GM19099 (cell line): ENCODE results near the gene MYNN.

ENCODE experiments used
- POLR2A ChIP-seq: IDR thresholded peaks from 3 replicates; pipeline ENCODE4 v1.6.1; 2011; ENCODE audit warnings: low read depth; ENCODE audit not compliant: insufficient read length; ENCODE audit errors: extremely low read depth

MYNN gene

DNA sequence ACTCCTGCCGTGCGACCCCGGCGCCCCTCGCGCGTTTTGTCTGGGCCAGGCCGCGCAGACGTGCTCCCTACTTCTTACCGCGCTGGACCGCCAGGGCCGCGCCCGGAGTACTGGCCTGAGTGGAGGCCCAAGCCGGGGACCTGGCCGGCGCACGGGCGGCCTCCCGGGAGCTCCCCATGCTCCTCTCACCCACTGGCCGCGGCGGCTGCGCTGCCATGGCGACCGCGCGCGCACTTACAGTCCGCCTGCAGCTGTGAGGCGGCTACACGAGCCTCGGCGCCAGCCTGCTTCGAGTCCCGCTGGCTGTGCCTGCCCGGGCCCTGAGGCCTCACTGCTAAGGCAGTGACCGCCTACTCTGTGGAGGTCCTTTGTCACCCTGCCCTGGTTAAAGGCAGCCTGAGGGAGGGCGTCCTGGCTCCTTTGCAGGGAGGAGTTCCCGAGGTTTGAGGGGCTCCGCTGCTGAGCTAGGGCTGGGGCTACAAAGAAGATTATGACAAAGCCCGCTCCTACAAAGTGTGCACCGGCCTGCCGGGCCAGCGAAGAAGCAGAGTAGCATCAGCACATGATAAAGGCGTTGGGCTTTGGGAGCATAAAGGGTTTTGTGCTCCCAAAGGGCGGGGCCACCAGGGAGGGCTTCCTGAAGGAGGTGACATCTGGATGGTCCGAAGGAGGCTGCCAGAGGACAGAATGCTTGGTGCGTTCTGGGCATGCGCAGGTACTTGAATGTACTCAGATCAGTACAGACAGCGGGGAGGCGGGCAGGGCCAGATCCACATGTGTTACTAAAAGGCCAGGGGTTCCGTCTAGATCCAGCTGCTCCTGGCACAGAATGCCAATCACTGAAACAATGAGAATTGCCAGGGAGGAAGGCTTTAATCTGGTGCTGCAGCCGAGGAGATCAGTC lies 39.4 kb downstream of the MYNN start, which contains the start of the genes LRRC34 and LRRIQ4:
Gene LRRC34, minus strand, starts transcription at position 573 of the 904 bp plus-strand sequence. Its CDS starts 356 bp downstream, at position 217.
Gene LRRIQ4, plus strand, starts transcription at position 539 of the 904 bp plus-strand sequence. CDS start 9,052 bp downstream, outside the sequence.
- TF ChIP-seq POLR2A = peak; percentile 33

DNA sequence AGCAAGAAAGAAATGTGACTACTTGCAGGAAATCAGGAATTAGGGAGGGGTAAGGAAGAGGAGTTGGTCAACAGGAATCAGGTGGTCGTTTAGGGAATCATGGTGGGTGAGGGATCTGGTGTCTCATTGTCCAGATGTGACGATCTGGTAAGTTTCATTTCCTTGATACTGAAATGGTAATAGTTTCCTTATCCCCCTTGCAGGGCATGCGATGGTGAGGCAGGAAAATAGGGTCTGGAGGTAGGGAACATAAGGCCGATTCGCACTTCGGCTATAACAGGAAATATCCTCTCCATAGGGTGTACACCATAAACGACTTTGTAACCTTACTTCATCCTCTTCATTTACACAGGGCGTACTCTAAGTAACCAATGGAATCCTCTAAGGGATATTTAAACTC lies 40.1 kb downstream of the MYNN start:
- no peak for TF ChIP-seq POLR2A

DNA sequence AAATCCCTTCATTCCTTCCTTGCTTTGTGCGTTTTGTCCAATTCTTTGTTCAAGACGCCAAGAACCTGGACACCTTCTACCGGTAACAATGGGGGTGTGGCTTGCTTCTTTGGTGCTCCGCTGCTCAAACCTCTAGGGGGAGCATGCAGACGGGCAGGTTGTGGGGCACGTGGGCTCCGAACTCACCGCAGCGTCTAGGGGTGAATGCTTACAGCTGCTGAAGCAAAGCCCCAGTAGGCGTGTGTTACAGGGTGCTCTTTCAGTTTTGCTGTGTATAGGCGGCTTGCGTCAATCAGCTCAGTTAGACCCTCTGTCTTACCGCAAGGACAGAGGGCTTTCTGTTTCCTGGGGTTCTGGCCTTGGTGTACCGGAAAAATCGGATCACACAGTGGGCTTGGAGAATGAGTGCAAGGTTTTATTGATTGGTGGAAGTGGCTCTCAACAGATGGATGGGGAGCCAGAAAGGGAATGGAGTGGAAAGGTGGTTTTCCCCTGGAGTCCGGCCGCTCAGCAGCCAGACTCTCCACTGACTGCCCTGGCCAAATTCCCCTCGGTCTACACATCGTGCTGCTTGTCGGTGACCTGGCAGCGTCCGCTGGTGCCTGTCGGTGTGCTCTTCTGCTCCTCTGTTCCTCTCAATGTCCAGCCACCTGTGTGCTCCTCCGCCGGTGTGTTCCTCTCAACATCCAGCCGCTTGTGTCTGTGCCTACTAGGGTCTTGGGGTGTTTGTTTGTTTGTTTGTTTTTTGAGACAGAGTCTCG lies 40.7 kb downstream of the MYNN start:
- peak; percentile 47 for TF ChIP-seq POLR2A

DNA sequence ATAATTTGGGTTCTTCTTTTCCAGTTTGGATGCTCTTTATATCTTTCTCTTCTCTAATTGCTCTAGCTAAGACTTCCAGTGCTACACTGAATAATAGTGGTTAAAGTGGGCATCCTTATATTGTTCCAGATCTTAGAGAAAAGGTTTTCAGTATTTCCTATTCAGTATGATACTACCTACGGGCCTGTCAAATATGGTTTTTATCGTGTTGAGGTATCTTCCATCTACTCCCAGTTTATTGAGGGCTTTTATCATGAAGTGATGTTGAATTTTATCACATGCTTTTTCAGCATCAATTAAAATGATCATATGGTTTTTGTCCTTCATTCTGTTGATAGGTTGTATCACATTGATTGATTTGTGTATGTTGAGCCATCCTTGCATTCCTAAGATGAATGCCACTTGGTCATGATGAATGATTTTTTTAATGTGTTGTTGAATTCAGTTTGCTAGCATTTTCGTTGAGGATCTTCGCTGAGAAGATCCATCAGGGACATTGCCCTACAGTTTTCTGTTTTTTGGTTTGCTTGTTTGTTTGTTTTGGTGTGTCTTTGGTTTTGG lies 42.5 kb downstream of the MYNN start:
- no peak for TF ChIP-seq POLR2A

DNA sequence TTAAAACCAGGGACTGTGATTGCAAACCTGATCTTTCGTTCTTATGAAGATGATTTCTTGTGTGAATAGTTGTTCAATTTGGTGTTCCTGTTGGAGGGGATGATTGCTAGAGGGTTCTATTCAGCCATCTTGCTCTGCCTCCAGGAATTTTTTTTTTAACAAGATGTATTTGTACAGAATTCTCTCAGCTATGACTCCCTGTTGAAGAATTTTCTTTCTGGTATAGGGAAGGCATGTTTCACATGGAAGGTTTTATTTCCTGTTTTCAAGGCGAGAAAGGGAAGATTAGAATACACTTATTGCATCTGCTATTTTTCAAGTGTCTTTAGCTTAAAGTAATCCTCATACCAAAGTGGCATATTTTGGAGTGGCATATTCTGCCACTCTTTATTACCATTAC lies 45.1 kb downstream of the MYNN start:
- no peak for TF ChIP-seq POLR2A

DNA sequence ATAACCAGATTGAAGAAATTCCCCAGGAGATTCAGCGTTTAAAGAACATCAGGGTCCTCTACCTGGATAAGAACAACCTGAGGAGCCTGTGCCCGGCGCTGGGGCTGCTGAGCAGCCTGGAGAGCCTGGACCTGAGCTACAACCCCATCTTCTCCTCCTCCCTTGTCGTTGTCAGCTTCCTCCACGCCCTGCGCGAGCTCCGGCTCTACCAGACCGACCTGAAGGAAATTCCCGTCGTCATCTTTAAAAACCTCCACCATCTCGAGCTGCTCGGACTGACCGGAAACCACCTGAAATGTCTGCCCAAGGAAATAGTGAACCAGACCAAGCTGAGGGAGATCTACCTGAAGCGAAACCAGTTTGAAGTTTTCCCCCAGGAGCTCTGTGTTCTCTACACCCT lies 48.9 kb downstream of the MYNN start:
- no peak for TF ChIP-seq POLR2A

DNA sequence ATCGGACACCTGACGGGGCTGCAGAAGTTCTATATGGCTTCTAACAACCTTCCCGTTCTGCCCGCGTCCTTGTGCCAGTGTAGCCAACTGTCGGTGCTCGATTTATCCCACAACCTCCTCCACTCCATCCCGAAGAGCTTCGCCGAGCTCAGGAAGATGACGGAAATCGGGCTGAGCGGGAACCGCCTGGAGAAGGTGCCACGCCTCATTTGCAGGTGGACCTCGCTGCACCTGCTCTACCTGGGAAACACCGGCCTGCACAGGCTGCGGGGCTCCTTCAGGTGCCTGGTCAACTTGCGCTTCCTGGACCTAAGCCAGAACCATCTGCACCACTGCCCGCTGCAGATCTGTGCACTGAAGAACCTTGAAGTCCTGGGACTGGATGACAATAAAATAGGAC lies 49.3 kb downstream of the MYNN start:
- TF ChIP-seq POLR2A = no peak

DNA sequence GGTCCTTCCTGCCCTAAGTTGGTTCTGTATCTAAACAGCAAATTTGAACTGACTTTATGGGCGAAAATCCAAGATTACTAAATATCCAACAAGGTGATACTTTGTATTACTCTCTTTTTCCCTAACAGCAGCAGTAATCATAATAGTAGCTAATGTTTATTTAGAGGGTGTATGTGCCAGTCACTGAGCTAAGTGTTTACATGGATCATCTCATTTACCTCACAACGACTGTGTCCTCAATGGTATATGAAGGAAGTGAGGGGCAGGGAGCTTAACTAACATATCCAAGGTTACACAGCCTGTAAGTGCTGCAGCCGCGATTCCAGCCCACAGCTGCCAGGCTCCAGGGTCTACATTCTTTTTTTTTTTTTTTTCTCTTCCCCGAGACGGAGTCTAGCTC lies 49.8 kb downstream of the MYNN start:
- no peak for TF ChIP-seq POLR2A

DNA sequence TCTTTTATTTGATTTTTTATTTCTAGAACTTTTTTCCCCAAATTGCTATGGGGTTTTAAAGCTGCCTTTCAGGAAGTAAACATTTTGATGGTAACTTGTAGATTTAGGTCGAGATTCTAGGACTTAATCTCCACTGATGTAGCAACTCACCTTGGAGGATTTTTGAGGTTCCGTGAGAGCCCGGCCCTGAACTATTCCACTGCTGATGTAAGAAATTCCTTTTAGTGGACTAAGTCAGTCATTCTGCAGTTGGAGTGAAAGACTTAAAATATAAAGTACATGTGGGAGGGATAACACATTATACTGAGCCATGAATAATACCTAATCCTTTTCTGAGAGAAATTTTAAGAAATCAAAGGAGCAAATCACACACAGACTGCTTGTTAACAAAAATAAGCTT lies 52.1 kb downstream of the MYNN start:
- TF ChIP-seq POLR2A = no peak

DNA sequence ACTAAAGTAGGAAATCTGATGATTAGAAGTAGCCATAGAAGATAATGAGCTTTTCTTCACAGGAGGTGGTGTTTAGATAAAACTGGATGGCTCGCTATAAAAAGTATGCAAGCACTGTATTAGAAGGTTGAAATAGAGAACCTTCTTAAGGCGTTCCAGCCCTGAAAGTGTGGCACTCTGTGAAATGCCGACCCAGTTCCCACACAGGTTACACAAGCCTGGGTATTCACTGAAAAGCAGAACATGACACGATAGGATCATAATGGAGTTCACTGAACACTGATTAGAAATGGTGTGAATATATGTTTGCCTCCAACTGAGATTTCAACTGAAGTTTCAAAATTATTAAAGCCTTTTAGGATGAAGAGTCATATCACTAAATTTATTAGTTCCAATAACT lies 54.5 kb downstream of the MYNN start:
- no peak for TF ChIP-seq POLR2A

DNA sequence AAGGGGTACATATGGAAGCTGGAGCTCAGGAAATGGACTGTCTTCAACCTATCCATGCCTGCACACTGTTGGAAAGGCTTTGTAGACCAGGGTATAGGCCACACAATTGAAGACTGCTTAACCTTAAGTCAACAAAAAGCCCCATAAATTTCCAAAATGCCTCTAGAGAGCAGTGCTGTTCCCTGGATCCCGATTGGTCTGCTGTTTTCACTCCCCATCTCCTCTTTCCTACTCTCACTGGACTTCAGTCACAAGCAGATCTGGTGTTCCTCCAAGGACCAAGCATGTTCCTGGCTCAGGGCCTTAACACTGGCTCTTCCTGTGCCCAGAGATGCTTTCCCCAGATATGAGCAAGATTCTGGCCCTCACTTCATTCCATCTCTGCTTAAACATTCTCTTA lies 62.3 kb downstream of the MYNN start:
- TF ChIP-seq POLR2A = no peak

DNA sequence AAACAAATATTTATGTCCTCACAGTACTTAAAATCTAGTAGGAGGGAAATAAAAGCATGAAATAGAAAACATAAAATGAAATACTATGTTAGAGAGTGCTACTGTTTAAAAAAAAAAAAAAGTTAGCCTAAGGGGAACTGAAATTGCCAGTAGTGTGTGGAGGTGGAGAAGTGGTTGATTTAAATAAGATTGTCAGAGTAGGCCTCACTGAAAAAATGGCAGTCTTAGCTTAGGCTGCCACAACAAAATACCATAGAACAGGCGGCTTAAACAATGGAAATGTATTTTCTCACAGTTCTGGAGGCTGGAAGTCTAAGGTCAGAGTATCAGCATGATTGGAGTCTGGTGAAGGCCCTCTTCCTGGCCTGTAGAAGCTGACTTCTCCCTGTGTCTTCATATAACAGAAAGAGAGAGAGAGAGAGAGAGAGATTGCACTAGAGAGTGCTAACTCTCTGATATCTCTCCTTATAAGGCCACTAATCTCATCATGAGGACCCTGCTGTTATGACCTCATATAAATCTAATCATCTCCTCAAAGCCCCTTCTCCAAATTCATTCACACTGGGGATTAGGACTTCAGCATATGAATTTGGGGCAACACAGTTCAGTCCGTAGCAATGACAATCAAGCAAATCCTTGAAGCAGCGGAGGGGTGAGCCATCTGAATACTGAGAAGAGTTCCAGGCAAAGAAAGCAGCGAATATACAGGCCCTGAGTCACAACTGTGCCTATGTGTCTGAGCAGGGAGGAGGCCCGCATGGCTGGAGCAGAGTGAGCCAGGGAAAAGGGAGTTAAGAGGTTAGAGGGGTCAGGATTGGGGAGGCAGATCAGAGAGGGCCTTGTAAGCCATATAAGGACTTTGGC lies 63.1 kb downstream of the MYNN start:
- TF ChIP-seq POLR2A = no peak

DNA sequence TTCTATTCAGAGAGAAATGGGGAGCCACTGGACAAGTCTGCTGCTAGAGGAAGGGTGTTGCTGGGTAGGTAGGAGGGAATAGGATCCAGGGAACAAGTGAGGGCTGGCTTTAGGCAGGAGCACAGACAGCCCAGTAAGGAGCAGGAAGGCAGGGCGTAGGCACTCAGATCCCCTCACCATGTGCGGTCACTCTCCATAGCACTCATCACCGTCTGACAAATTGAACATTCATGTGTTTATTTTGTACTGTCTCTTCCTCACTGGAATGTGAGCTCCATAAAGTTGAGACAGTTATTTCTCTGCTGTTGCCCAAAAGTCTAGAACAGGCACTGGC lies 63.7 kb downstream of the MYNN start:
- TF ChIP-seq POLR2A = no peak

DNA sequence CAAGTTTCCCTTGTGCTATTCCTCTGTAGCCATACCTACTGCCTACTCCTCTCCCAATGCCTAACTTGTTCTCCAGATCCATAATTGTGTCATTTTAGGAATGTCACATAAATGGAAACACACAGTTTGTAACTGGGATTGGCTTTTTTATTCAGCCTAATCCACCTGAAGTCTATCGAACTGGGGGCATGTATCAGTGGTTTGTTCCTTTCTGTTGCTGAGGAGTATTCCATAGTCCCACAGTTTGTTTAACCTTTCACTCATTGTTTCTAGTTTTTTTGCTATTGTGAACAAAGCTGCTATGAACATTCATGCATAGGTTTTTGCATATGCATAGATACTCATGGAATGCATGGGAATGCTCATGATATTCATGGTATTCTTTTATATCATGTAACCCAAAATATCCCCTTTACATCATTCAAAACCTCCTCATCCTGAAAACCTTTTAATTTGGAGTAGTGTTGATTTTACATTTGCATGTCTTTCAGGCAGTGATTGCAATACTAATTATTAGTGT lies 65.4 kb downstream of the MYNN start:
- TF ChIP-seq POLR2A = no peak
